GM23338 (cell line): Measurements from ENCODE around the gene KRTCAP2. TPM values are rescaled to one million over a fixed set of nuclear protein-coding genes. Genes with fewer than 3 reads are reported as not detected.

Experiments
- ATAC-seq: fragments of 200-7000 bp; cut with Tn5 transposase; 3 replicates; pipeline ENCODE4 v1.9.1; 2020
- DNase-seq: peaks from one replicate; pipeline ENCODE4 v3.0.0-alpha.2; 2015; ENCODE audit warnings: low spot score
- H2AFZ ChIP-seq: fragments of 200-600 bp; sonication (generic); 2 replicates; pipeline ENCODE4 v1.8.0; 2016; ENCODE audit warnings: antibody characterized with exemption, mild to moderate bottlenecking, moderate library complexity
- H3F3A ChIP-seq: fragments of 200-600 bp; sonication (generic); replicated peaks from 2 replicates; pipeline ENCODE4 v1.8.0; 2017; ENCODE audit warnings: antibody characterized with exemption, mixed run types, low read depth
- H3K27ac ChIP-seq: fragments of 200-600 bp; sonication (generic); 2 replicates; pipeline ENCODE4 v1.6.1; 2016; ENCODE audit warnings: low read depth
- H3K27me3 ChIP-seq: fragments of 200-600 bp; sonication (generic); 2 replicates; pipeline ENCODE4 v1.8.0; 2016; ENCODE audit warnings: mild to moderate bottlenecking, mixed run types, moderate library complexity; ENCODE audit not compliant: insufficient read depth
- H3K36me3 ChIP-seq: fragments of 200-600 bp; sonication (generic); 2 replicates; pipeline ENCODE4 v1.8.0; 2016; ENCODE audit warnings: mild to moderate bottlenecking; ENCODE audit not compliant: insufficient read depth
- H3K4me1 ChIP-seq: fragments of 200-600 bp; sonication (generic); 2 replicates; pipeline ENCODE4 v1.8.0; 2016; ENCODE audit warnings: mild to moderate bottlenecking, moderate library complexity; ENCODE audit not compliant: insufficient read depth
- H3K4me2 ChIP-seq: fragments of 200-600 bp; sonication (generic); 2 replicates; pipeline ENCODE4 v1.7.1; 2017; ENCODE audit warnings: mixed run types
- H3K4me3 ChIP-seq: fragments of 200-600 bp; sonication (generic); 2 replicates; pipeline ENCODE4 v1.6.1; 2016; ENCODE audit warnings: mixed run types
- H3K79me2 ChIP-seq: fragments of 200-600 bp; sonication (generic); replicated peaks from 2 replicates; pipeline ENCODE4 v1.8.0; 2017; ENCODE audit warnings: mild to moderate bottlenecking; ENCODE audit not compliant: insufficient read depth
- H3K9me2 ChIP-seq: fragments of 200-600 bp; sonication (generic); 2 replicates; pipeline ENCODE4 v1.8.0; 2017; ENCODE audit not compliant: insufficient read depth
- H4K20me1 ChIP-seq: fragments of 200-600 bp; sonication (generic); replicated peaks from 2 replicates; pipeline ENCODE4 v1.8.0; 2017; ENCODE audit warnings: mild to moderate bottlenecking; ENCODE audit not compliant: insufficient read depth
- H3K27ac Mint-ChIP-seq: 2 replicates; pipeline ENCODE4 v1.8.0; 2020; ENCODE audit warnings: inconsistent platforms, mild to moderate bottlenecking, moderate library complexity, mixed read lengths
- H3K27me3 Mint-ChIP-seq: 3 replicates; pipeline ENCODE4 v1.8.0; 2022; ENCODE audit warnings: low read depth, mild to moderate bottlenecking, moderate library complexity, mixed read lengths, inconsistent platforms; ENCODE audit not compliant: insufficient read depth, poor library complexity
- H3K36me3 Mint-ChIP-seq: 3 replicates; pipeline ENCODE4 v1.8.0; 2021; ENCODE audit warnings: low read depth, mild to moderate bottlenecking, inconsistent platforms, moderate library complexity, mixed read lengths
- H3K4me1 Mint-ChIP-seq: 3 replicates; pipeline ENCODE4 v1.8.0; 2020; ENCODE audit warnings: mild to moderate bottlenecking, inconsistent platforms, mixed read lengths
- H3K4me3 Mint-ChIP-seq: 3 replicates; pipeline ENCODE4 v1.8.0; 2021; ENCODE audit warnings: moderate library complexity, mild to moderate bottlenecking, inconsistent platforms, mixed read lengths
- H3K9me3 Mint-ChIP-seq: 3 replicates; pipeline ENCODE4 v1.8.0; 2020; ENCODE audit warnings: moderate library complexity, mild to moderate bottlenecking, inconsistent platforms, mixed read lengths
- CREB1 ChIP-seq: fragments of 250-450 bp; sonication (Bioruptor Pico); IDR thresholded peaks from 2 replicates; pipeline ENCODE4 v1.5.0; 2020; ENCODE audit warnings: low read depth, mild to moderate bottlenecking, moderate library complexity
- CTCF ChIP-seq, 2 experiments: fragments of 200-600 bp in 1 of 2; sonication (generic) in 1 of 2; conservative IDR thresholded peaks; 2 replicates each; pipeline versions ENCODE4 v1.5.1 to v1.6.1; 2016 to 2017; ENCODE audit warnings: antibody characterized with exemption in 2 of 2, low read depth in 2 of 2, mild to moderate bottlenecking in 2 of 2, moderate library complexity in 1 of 2
- EZH2 ChIP-seq: fragments of 200-600 bp; sonication (generic); IDR thresholded peaks from one replicate; pipeline ENCODE4 v1.8.0; 2017; ENCODE audit warnings: antibody characterized with exemption, mild to moderate bottlenecking, low read depth; ENCODE audit not compliant: unreplicated experiment
- EZH2phosphoT487 ChIP-seq: fragments of 200-600 bp; sonication (generic); IDR thresholded peaks from one replicate; pipeline ENCODE4 v1.8.1; 2018; ENCODE audit warnings: antibody characterized with exemption; ENCODE audit not compliant: unreplicated experiment
- JUNB ChIP-seq: IDR thresholded peaks from one replicate; pipeline ENCODE4 v1.6.1; 2016; ENCODE audit warnings: antibody characterized with exemption; ENCODE audit not compliant: unreplicated experiment
- NANOG ChIP-seq: IDR thresholded peaks from 2 replicates; pipeline ENCODE4 v1.6.1; 2016; ENCODE audit warnings: antibody characterized with exemption, borderline replicate concordance
- POLR2AphosphoS5 ChIP-seq: IDR thresholded peaks from 2 replicates; pipeline ENCODE4 v1.6.1; 2016; ENCODE audit warnings: antibody characterized with exemption, low read depth
- polyA plus RNA-seq: library from polyadenylated mRNA; unstranded; fragments of >200 nt; fragmentation: Nextera tagmentation; extraction: Ambion mirVana; gene quantifications from 2 replicates; pipeline ENCODE4 v1.2.1, GENCODE V29; 2016
- total RNA-seq: library from RNA; depleted of rRNA; stranded (reverse); fragments of >200 nt; shearing (Covaris generic); gene quantifications from 2 replicates; pipeline ENCODE4 v1.2.3, GENCODE V29; 2014
- TF ChIP-seq, protein P1 (sequence below): IDR thresholded peaks from 2 replicates; pipeline ENCODE4 v1.6.1; 2016; ENCODE audit warnings: antibody characterized with exemption
- TF ChIP-seq, protein P2 (sequence below): IDR thresholded peaks from one replicate; pipeline ENCODE4 v1.6.1; 2018; ENCODE audit warnings: antibody characterized with exemption; ENCODE audit not compliant: unreplicated experiment

The KRTCAP2 gene
- total and polyA plus RNA-seq, 2 experiments from 2014 or later = 106 to 579 TPM

DNA sequence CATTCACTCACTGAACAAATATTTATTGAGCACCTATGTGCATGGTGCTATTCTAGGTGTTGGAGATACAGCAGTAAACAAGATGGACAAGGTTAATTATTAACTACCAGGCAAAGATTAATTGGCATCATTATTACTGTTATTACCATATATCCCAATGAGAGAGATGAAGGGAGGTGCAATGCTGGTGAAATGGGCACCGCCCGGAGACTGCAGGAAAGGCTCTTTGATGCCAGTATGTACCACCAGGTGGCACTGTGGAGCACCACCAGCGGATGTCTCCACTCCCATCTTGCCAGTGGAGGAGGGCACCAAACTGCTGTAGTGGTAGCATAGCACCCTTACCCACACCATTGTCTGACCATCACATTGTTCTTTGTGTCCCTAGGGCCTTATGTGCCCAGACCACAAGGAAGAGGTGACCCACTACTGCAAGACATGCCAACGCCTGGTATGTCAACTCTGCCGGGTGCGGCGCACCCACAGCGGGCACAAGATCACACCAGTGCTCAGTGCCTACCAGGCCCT, 3.5 kb upstream of the KRTCAP2 start (continued):
- TF ChIP-seq CTCF (conservative IDR thresholded peaks at IDR 0.05; ENCODE audit: low read depth in 2 of 2) = peak; percentile 77 to 91

- 0 out of 2 replicates have a peak overlapping the region, but pooled peaks have one; percentile 84 for H3K4me3 ChIP-seq
- peaks cover 22% of the 10 kb centered on the region for H3F3A ChIP-seq
- DNase-seq (no peak), ATAC-seq (no peak)
- H3K27me3 ChIP-seq = no peaks in the 10 kb centered on the region
- Mint-ChIP-seq H3K4me3 (peak overlapping the region; percentile 86), H3K36me3 (peaks cover 42% of the 10 kb centered on the region), H3K9me3 (peaks cover 4% of the 10 kb centered on the region), H3K27ac (no peak overlapping the region), H3K27me3 (peaks cover 18% of the 10 kb centered on the region), H3K4me1 (peaks cover 25% of the 10 kb centered on the region)
- TF ChIP-seq EZH2 (no peak), NANOG (no peak), CREB1 (no peak), CTCF (conservative IDR thresholded peaks at IDR 0.05; ENCODE audit: low read depth in 2 of 2) (peak in 1 of 2 experiments; percentile 32; a peak in 1 of 4 replicates)
- peaks cover 20% of the 10 kb centered on the region; the same call in 1 of the 2 replicates for H3K36me3 ChIP-seq
- peaks cover 18% of the 10 kb centered on the region for H3K4me1 ChIP-seq
- peak overlapping the region; percentile 100; the same call in 1 of the 2 replicates for H3K4me2 ChIP-seq
- H2AFZ ChIP-seq = no peak overlapping the region
- no peak overlapping the region for H3K27ac ChIP-seq
- no peaks in the 10 kb centered on the region for H4K20me1 ChIP-seq
- no peaks in the 10 kb centered on the region for H3K9me2 ChIP-seq
- H3K79me2 ChIP-seq = peaks cover 20% of the 10 kb centered on the region
These were observed 2.8 kb upstream of the KRTCAP2 start for GRCh38 chr1:155175927-155176371.

GRCh38 chr1:155175281-155175926, 2.3 kb upstream of the KRTCAP2 start:
- Histone ChIP-seq H4K20me1 (no peaks in the 10 kb centered on the region), H3K4me2 (peak overlapping the region; percentile 100), H3K36me3 (peaks cover 18% of the 10 kb centered on the region; the same call in 1 of the 2 replicates), H3K27ac (no peak overlapping the region), H2AFZ (no peak overlapping the region), H3K4me1 (peaks cover 18% of the 10 kb centered on the region), H3F3A (peaks cover 22% of the 10 kb centered on the region), H3K79me2 (peaks cover 20% of the 10 kb centered on the region), H3K9me2 (no peaks in the 10 kb centered on the region), H3K27me3 (no peaks in the 10 kb centered on the region), H3K4me3 (peak overlapping the region; percentile 84)
- Mint-ChIP-seq H3K36me3 (peaks cover 44% of the 10 kb centered on the region), H3K27ac (no peak overlapping the region), H3K9me3 (peaks cover 4% of the 10 kb centered on the region), H3K27me3 (peaks cover 18% of the 10 kb centered on the region), H3K4me1 (peaks cover 25% of the 10 kb centered on the region), H3K4me3 (peak overlapping the region; percentile 86)
- ATAC-seq = no peak
- no peak for TF ChIP-seq CREB1
- no peak for TF ChIP-seq JUNB
- TF ChIP-seq, protein P1, sequence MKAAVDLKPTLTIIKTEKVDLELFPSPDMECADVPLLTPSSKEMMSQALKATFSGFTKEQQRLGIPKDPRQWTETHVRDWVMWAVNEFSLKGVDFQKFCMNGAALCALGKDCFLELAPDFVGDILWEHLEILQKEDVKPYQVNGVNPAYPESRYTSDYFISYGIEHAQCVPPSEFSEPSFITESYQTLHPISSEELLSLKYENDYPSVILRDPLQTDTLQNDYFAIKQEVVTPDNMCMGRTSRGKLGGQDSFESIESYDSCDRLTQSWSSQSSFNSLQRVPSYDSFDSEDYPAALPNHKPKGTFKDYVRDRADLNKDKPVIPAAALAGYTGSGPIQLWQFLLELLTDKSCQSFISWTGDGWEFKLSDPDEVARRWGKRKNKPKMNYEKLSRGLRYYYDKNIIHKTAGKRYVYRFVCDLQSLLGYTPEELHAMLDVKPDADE = no peak
- no peak for TF ChIP-seq EZH2phosphoT487
- no peak for TF ChIP-seq POLR2AphosphoS5
- TF ChIP-seq, protein P2, sequence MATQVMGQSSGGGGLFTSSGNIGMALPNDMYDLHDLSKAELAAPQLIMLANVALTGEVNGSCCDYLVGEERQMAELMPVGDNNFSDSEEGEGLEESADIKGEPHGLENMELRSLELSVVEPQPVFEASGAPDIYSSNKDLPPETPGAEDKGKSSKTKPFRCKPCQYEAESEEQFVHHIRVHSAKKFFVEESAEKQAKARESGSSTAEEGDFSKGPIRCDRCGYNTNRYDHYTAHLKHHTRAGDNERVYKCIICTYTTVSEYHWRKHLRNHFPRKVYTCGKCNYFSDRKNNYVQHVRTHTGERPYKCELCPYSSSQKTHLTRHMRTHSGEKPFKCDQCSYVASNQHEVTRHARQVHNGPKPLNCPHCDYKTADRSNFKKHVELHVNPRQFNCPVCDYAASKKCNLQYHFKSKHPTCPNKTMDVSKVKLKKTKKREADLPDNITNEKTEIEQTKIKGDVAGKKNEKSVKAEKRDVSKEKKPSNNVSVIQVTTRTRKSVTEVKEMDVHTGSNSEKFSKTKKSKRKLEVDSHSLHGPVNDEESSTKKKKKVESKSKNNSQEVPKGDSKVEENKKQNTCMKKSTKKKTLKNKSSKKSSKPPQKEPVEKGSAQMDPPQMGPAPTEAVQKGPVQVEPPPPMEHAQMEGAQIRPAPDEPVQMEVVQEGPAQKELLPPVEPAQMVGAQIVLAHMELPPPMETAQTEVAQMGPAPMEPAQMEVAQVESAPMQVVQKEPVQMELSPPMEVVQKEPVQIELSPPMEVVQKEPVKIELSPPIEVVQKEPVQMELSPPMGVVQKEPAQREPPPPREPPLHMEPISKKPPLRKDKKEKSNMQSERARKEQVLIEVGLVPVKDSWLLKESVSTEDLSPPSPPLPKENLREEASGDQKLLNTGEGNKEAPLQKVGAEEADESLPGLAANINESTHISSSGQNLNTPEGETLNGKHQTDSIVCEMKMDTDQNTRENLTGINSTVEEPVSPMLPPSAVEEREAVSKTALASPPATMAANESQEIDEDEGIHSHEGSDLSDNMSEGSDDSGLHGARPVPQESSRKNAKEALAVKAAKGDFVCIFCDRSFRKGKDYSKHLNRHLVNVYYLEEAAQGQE = no peak
- no peak for TF ChIP-seq CTCF (conservative IDR thresholded peaks at IDR 0.05; ENCODE audit: low read depth in 2 of 2)
- DNase-seq = no peak
